Adrenal gland (tissue), 12 donors: ENCODE results near the gene KLHL26. TPM values are rescaled to one million over a fixed set of nuclear protein-coding genes. Genes with fewer than 3 reads are reported as not detected.
"Not testable (repeated sequence)": the region's sequence is repeated elsewhere in the genome, so short reads cannot be mapped to it uniquely, and the experiment has no call there.

ENCODE experiments used
- DNase-seq, 7 donors: peaks; one replicate each; pipeline ENCODE4 v3.0.0-alpha.2; 2019 to 2020
- H3K27ac ChIP-seq, 5 donors: fragments of 200-600 bp; sonication (generic) in 4 of 5; 1 replicate in 3 of 5; 2 replicates in 2 of 5; pipeline versions ENCODE4 v1.5.1 to v1.8.0; 2016 to 2020; ENCODE audit warnings: mild to moderate bottlenecking in 1 of 5
- H3K27me3 ChIP-seq: fragments of 200-600 bp; 2 replicates; pipeline ENCODE4 v1.8.0; 2021
- H3K36me3 ChIP-seq, 2 donors: fragments of 200-600 bp; replicated peaks in 1 of 2; 1 replicate in 1 of 2; 2 replicates in 1 of 2; pipeline versions ENCODE4 v1.5.1 to v1.8.0; 2018 to 2022
- H3K4me1 ChIP-seq, 2 donors: fragments of 200-600 bp; replicated peaks in 1 of 2; 1 replicate in 1 of 2; 2 replicates in 1 of 2; pipeline versions ENCODE4 v1.5.1 to v1.8.0; 2018 to 2021
- H3K4me3 ChIP-seq, 4 donors: fragments of 200-600 bp; sonication (generic) in 3 of 4; one replicate each; pipeline ENCODE4 v1.5.1; 2016 to 2018
- H3K9me3 ChIP-seq, 3 donors: fragments of 200-600 bp; sonication (generic) in 1 of 3; replicated peaks in 1 of 3; 1 replicate in 2 of 3; 2 replicates in 1 of 3; pipeline versions ENCODE4 v1.5.1 to v1.8.0; 2016 to 2021
- CTCF ChIP-seq, 6 experiments: fragments of 450-650 bp in 4 of 6; fragments of 200-600 bp in 2 of 6; sonication (generic) in 1 of 6; IDR thresholded peaks; 1 replicate in 5 of 6; 2 replicates in 1 of 6; pipeline versions ENCODE4 v1.5.1 to v1.8.0; 2016 to 2021; ENCODE audit warnings: antibody characterized with exemption in 6 of 6, mild to moderate bottlenecking in 2 of 6, moderate library complexity in 1 of 6
- POLR2A ChIP-seq, 2 donors: fragments of 450-650 bp; IDR thresholded peaks; one replicate each; pipeline ENCODE4 v1.6.1; 2017; ENCODE audit warnings: antibody characterized with exemption in 2 of 2, mild to moderate bottlenecking in 2 of 2, moderate library complexity in 1 of 2
- WGBS, 4 donors: extraction: QIAGEN DNeasy Blood & Tissue Kit in 2 of 4; methylation state at CpG; one replicate each; pipeline versions ENCODE4 v1.1.5 to v1.1.7; 2013 to 2017; 5-methylcytosine and 5-hydroxymethylcytosine counted together
- intact Hi-C, 2 donors: fragments of 100-400 bp; cut with DNase I; formaldehyde crosslinking; loops; one replicate each; pipeline versions ENCODE4 v1.14.1 to v1.15.0; 2022 to 2023
- polyA plus RNA-seq, 3 donors: library from polyadenylated mRNA; stranded (reverse); fragments of 200-250 nt in 2 of 3; fragments of 350-450 nt in 1 of 3; fragmentation: Illumina TruSeq in 1 of 3; extraction: RNeasy Lipid Tissue Mini Kit (QIAGEN cat#74804) in 1 of 3; gene quantifications; one replicate each; pipeline ENCODE4 v1.2.3, GENCODE V29; 2013 to 2014
- total RNA-seq, 9 donors: library from RNA; depleted of rRNA in 4 of 9; stranded (reverse); fragments of >200 nt in 4 of 9; fragments of 120-200 nt in 1 of 9; fragmentation: NEBNext Ultra II Directional in 1 of 9; extraction: Animal tissue kit (Norgen Biotek cat#: 25700) in 1 of 9; gene quantifications; one replicate each; pipeline versions ENCODE4 v1.1.0 to v1.2.4, GENCODE V29; 2013 to 2023
- donor health status: healthy with polysubstance abuse.
- donor health status: Bipolar disorder and iron deficiency.
- donor health status: DM: yes; HTN: yes; CAD: no.
- donor health status: DM: no; HTN: no; CAD: no.
- donor health status: DM: no; HTN: no; CAD: no.
- donor health status: DM: yes; HTN: yes; CAD: no.

Gene KLHL26
- total and polyA plus RNA-seq, 12 donors = 1.4 to 15.2 (median 8.2) TPM

GRCh38 chr19:18599485-18599884 lies 37.3 kb upstream of the KLHL26 start:
- Histone ChIP-seq H3K27me3 (peaks cover 13% of the 10 kb centered on the region), H3K36me3 (no peaks in the 10 kb centered on the region), H3K4me1 (peaks cover 0 to 13% of the 10 kb centered on the region in 2 donors), H3K27ac (no peak overlapping the region), H3K4me3 (no peak overlapping the region), H3K9me3 (no peaks in the 10 kb centered on the region)
- no peak for TF ChIP-seq POLR2A (IDR thresholded peaks at IDR 0.05)
- intact Hi-C loops = loop anchor here in 1 of 2 donors (10.0 kb wide), 2 partner anchors 145 to 245 kb away; no protein-coding TSS in a partner anchor
- no peak for DNase-seq
- WGBS, 4 donors = 83 to 88% (median 85%) methylated on average over 3 to 20 of the region's 20 CpGs

- H3K4me1 ChIP-seq, DNase-seq, intact Hi-C loops, H3K9me3 ChIP-seq, H3K4me3 ChIP-seq, H3K36me3 ChIP-seq, H3K27ac ChIP-seq: not testable (repeated sequence)
- 87 to 90% (median 89%) methylated on average over 15 of the region's 15 CpGs for WGBS, 4 donors
- H3K27me3 ChIP-seq = peaks cover 25% of the 10 kb centered on the region
Observed at GRCh38 chr19:18600692-18601397, 36.0 kb upstream of the KLHL26 start.

GRCh38 chr19:18601875-18602274 lies 35.0 kb upstream of the KLHL26 start:
- no peak overlapping the region for H3K27ac ChIP-seq
- DNase-seq = no peak
- 78 to 88% (median 84%) methylated on average over 3 to 4 of the region's 4 CpGs for WGBS, 4 donors
- intact Hi-C loops = no loop called here
- no peak for TF ChIP-seq CTCF (IDR thresholded peaks at IDR 0.05)
- no peak for TF ChIP-seq POLR2A (IDR thresholded peaks at IDR 0.05)
- H3K27me3 ChIP-seq = peaks cover 31% of the 10 kb centered on the region
- H3K4me1 ChIP-seq = peaks cover 0 to 2% of the 10 kb centered on the region in 2 donors
- H3K36me3 ChIP-seq = no peaks in the 10 kb centered on the region
- H3K9me3 ChIP-seq = no peaks in the 10 kb centered on the region
- no peak overlapping the region for H3K4me3 ChIP-seq

- no peaks in the 10 kb centered on the region for H3K9me3 ChIP-seq
- no peak overlapping the region for H3K27ac ChIP-seq
- intact Hi-C loops = no loop called here
- H3K36me3 ChIP-seq = no peaks in the 10 kb centered on the region
- no peak overlapping the region for H3K4me3 ChIP-seq
- peaks cover 44% of the 10 kb centered on the region for H3K27me3 ChIP-seq
- WGBS, 4 donors = 11 to 23% (median 13%) methylated on average over 7 to 32 of the region's 32 CpGs
- TF ChIP-seq CTCF (IDR thresholded peaks at IDR 0.05) (peak in 4 of 6 experiments; percentile 9 to 37 (median 25)), POLR2A (IDR thresholded peaks at IDR 0.05) (no peak)
- no peak for DNase-seq
- H3K4me1 ChIP-seq = peaks cover 0 to 5% of the 10 kb centered on the region in 2 donors
Observed at GRCh38 chr19:18603255-18603957, 33.4 kb upstream of the KLHL26 start.

GRCh38 chr19:18603958-18604819 lies 32.6 kb upstream of the KLHL26 start:
- no peaks in the 10 kb centered on the region for H3K36me3 ChIP-seq
- WGBS, 4 donors = 20 to 27% (median 26%) methylated on average over 5 to 26 of the region's 26 CpGs
- H3K4me3 ChIP-seq = no peak overlapping the region
- no peaks in the 10 kb centered on the region for H3K9me3 ChIP-seq
- H3K27me3 ChIP-seq = peaks cover 52% of the 10 kb centered on the region
- TF ChIP-seq POLR2A (IDR thresholded peaks at IDR 0.05) = no peak
- no peak for TF ChIP-seq CTCF (IDR thresholded peaks at IDR 0.05)
- intact Hi-C loops = no loop called here
- H3K4me1 ChIP-seq = peaks cover 0 to 5% of the 10 kb centered on the region in 2 donors
- DNase-seq = no peak
- H3K27ac ChIP-seq = no peak overlapping the region
